ENCODE measurements around the gene PSME3IP1.

The PSME3IP1 gene

GRCh38 chr16:57152096-57153093 lies 33.4 kb downstream of the PSME3IP1 start:
- no peak overlapping the region for H3K27ac ChIP-seq (ENCODE audit: low read depth, low read length)
- no peaks in the 10 kb centered on the region for H3K79me2 ChIP-seq (ENCODE audit: control insufficient read depth, insufficient read depth, low read length, unreplicated experiment)
- H2AFZ ChIP-seq (ENCODE audit: low read length, unreplicated experiment), result no peak overlapping the region
- no peaks in the 10 kb centered on the region for H3K27me3 ChIP-seq (ENCODE audit: insufficient read depth, low read length)
- peaks cover 18% of the 10 kb centered on the region for H3K36me3 ChIP-seq (ENCODE audit: insufficient read depth, low read length)
- H3K4me1 ChIP-seq (ENCODE audit: control insufficient read depth, insufficient read depth, low read length, unreplicated experiment), result no peaks in the 10 kb centered on the region
- no peak overlapping the region for H3K4me3 ChIP-seq (ENCODE audit: low read depth, low read length)

- peaks cover 8% of the 10 kb centered on the region for H3K36me3 ChIP-seq (ENCODE audit: insufficient read depth, low read length)
These were observed 34.5 kb downstream of the PSME3IP1 start for GRCh38 chr16:57151369-57151768.

GRCh38 chr16:57150682-57151330 lies 35.0 kb downstream of the PSME3IP1 start:
- H2AFZ ChIP-seq (ENCODE audit: low read length, unreplicated experiment), result no peak overlapping the region
- no peak overlapping the region for H3K27ac ChIP-seq (ENCODE audit: low read depth, low read length)
- no peaks in the 10 kb centered on the region for H3K27me3 ChIP-seq (ENCODE audit: insufficient read depth, low read length)
- H3K4me3 ChIP-seq (ENCODE audit: low read depth, low read length), result no peak overlapping the region
- peaks cover 7% of the 10 kb centered on the region; the same call in 1 of the 2 replicates for H3K36me3 ChIP-seq (ENCODE audit: insufficient read depth, low read length)
- H3K79me2 ChIP-seq (ENCODE audit: control insufficient read depth, insufficient read depth, low read length, unreplicated experiment), result no peaks in the 10 kb centered on the region
- H3K4me1 ChIP-seq (ENCODE audit: control insufficient read depth, insufficient read depth, low read length, unreplicated experiment), result no peaks in the 10 kb centered on the region

More at GRCh38 chr16:57151369-57151768, 34.5 kb downstream of the PSME3IP1 start:
- Histone ChIP-seq H3K27ac (ENCODE audit: low read depth, low read length) (no peak overlapping the region), H2AFZ (ENCODE audit: low read length, unreplicated experiment) (no peak overlapping the region), H3K27me3 (ENCODE audit: insufficient read depth, low read length) (no peaks in the 10 kb centered on the region), H3K4me3 (ENCODE audit: low read depth, low read length) (no peak overlapping the region), H3K4me1 (ENCODE audit: control insufficient read depth, insufficient read depth, low read length, unreplicated experiment) (no peaks in the 10 kb centered on the region), H3K79me2 (ENCODE audit: control insufficient read depth, insufficient read depth, low read length, unreplicated experiment) (no peaks in the 10 kb centered on the region)

GRCh38 chr16:57149391-57149790 lies 36.4 kb downstream of the PSME3IP1 start:
- Histone ChIP-seq H3K4me1 (ENCODE audit: control insufficient read depth, insufficient read depth, low read length, unreplicated experiment) (no peaks in the 10 kb centered on the region), H2AFZ (ENCODE audit: low read length, unreplicated experiment) (no peak overlapping the region), H3K4me3 (ENCODE audit: low read depth, low read length) (no peak overlapping the region), H3K27me3 (ENCODE audit: insufficient read depth, low read length) (no peaks in the 10 kb centered on the region), H3K36me3 (ENCODE audit: insufficient read depth, low read length) (peaks cover 7% of the 10 kb centered on the region; the same call in 1 of the 2 replicates), H3K27ac (ENCODE audit: low read depth, low read length) (no peak overlapping the region), H3K79me2 (ENCODE audit: control insufficient read depth, insufficient read depth, low read length, unreplicated experiment) (no peaks in the 10 kb centered on the region)

GRCh38 chr16:57148481-57148880 lies 37.4 kb downstream of the PSME3IP1 start:
- Histone ChIP-seq H3K79me2 (ENCODE audit: control insufficient read depth, insufficient read depth, low read length, unreplicated experiment) (no peaks in the 10 kb centered on the region), H3K4me1 (ENCODE audit: control insufficient read depth, insufficient read depth, low read length, unreplicated experiment) (no peaks in the 10 kb centered on the region), H3K36me3 (ENCODE audit: insufficient read depth, low read length) (peaks cover under 1% of the 10 kb centered on the region; the same call in 1 of the 2 replicates), H2AFZ (ENCODE audit: low read length, unreplicated experiment) (no peak overlapping the region), H3K27me3 (ENCODE audit: insufficient read depth, low read length) (no peaks in the 10 kb centered on the region), H3K4me3 (ENCODE audit: low read depth, low read length) (no peak overlapping the region), H3K27ac (ENCODE audit: low read depth, low read length) (no peak overlapping the region)

GRCh38 chr16:57147381-57148221 lies 38.2 kb downstream of the PSME3IP1 start:
- no peak overlapping the region for H3K27ac ChIP-seq (ENCODE audit: low read depth, low read length)
- H3K36me3 ChIP-seq (ENCODE audit: insufficient read depth, low read length), result no peaks in the 10 kb centered on the region; the same call in 1 of the 2 replicates
- no peak overlapping the region for H2AFZ ChIP-seq (ENCODE audit: low read length, unreplicated experiment)
- no peaks in the 10 kb centered on the region for H3K79me2 ChIP-seq (ENCODE audit: control insufficient read depth, insufficient read depth, low read length, unreplicated experiment)
- H3K4me1 ChIP-seq (ENCODE audit: control insufficient read depth, insufficient read depth, low read length, unreplicated experiment), result no peaks in the 10 kb centered on the region
- no peak overlapping the region for H3K4me3 ChIP-seq (ENCODE audit: low read depth, low read length)
- H3K27me3 ChIP-seq (ENCODE audit: insufficient read depth, low read length), result no peaks in the 10 kb centered on the region

GRCh38 chr16:57146735-57147134 lies 39.1 kb downstream of the PSME3IP1 start:
- Histone ChIP-seq H3K4me1 (ENCODE audit: control insufficient read depth, insufficient read depth, low read length, unreplicated experiment) (no peaks in the 10 kb centered on the region), H3K4me3 (ENCODE audit: low read depth, low read length) (no peak overlapping the region), H3K36me3 (ENCODE audit: insufficient read depth, low read length) (no peaks in the 10 kb centered on the region), H2AFZ (ENCODE audit: low read length, unreplicated experiment) (no peak overlapping the region), H3K79me2 (ENCODE audit: control insufficient read depth, insufficient read depth, low read length, unreplicated experiment) (no peaks in the 10 kb centered on the region), H3K27me3 (ENCODE audit: insufficient read depth, low read length) (no peaks in the 10 kb centered on the region), H3K27ac (ENCODE audit: low read depth, low read length) (no peak overlapping the region)

- H3K4me1 ChIP-seq (ENCODE audit: control insufficient read depth, insufficient read depth, low read length, unreplicated experiment), result no peaks in the 10 kb centered on the region
- no peak overlapping the region for H2AFZ ChIP-seq (ENCODE audit: low read length, unreplicated experiment)
These were observed 39.7 kb downstream of the PSME3IP1 start for GRCh38 chr16:57146040-57146647.

GRCh38 chr16:57145046-57146021 lies 40.5 kb downstream of the PSME3IP1 start:
- Histone ChIP-seq H3K27me3 (ENCODE audit: insufficient read depth, low read length) (no peaks in the 10 kb centered on the region), H3K79me2 (ENCODE audit: control insufficient read depth, insufficient read depth, low read length, unreplicated experiment) (no peaks in the 10 kb centered on the region), H3K4me1 (ENCODE audit: control insufficient read depth, insufficient read depth, low read length, unreplicated experiment) (no peaks in the 10 kb centered on the region), H3K27ac (ENCODE audit: low read depth, low read length) (no peak overlapping the region), H3K36me3 (ENCODE audit: insufficient read depth, low read length) (no peaks in the 10 kb centered on the region), H3K4me3 (ENCODE audit: low read depth, low read length) (no peak overlapping the region), H2AFZ (ENCODE audit: low read length, unreplicated experiment) (no peak overlapping the region)

More at GRCh38 chr16:57146040-57146647, 39.7 kb downstream of the PSME3IP1 start:
- no peaks in the 10 kb centered on the region for H3K36me3 ChIP-seq (ENCODE audit: insufficient read depth, low read length)
- no peak overlapping the region for H3K27ac ChIP-seq (ENCODE audit: low read depth, low read length)
- H3K27me3 ChIP-seq (ENCODE audit: insufficient read depth, low read length), result no peaks in the 10 kb centered on the region
- H3K4me3 ChIP-seq (ENCODE audit: low read depth, low read length), result no peak overlapping the region
- H3K79me2 ChIP-seq (ENCODE audit: control insufficient read depth, insufficient read depth, low read length, unreplicated experiment), result no peaks in the 10 kb centered on the region

Measured in ACC112 (cell line).